Activated CD4-positive, alpha-beta T cell treated with anti-CD3 and anti-CD28 coated beads, Interleukin-2, amount 50 U/mL, for 24 hours (primary cell): ENCODE data around the gene CIDEB.

Source experiments
- DNase-seq, 2 donors: peaks; one replicate each; pipeline ENCODE4 v3.0.0-alpha.2; 2020; ENCODE audit warnings: low read depth in 1 of 2, low spot score in 1 of 2

The CIDEB gene

DNA sequence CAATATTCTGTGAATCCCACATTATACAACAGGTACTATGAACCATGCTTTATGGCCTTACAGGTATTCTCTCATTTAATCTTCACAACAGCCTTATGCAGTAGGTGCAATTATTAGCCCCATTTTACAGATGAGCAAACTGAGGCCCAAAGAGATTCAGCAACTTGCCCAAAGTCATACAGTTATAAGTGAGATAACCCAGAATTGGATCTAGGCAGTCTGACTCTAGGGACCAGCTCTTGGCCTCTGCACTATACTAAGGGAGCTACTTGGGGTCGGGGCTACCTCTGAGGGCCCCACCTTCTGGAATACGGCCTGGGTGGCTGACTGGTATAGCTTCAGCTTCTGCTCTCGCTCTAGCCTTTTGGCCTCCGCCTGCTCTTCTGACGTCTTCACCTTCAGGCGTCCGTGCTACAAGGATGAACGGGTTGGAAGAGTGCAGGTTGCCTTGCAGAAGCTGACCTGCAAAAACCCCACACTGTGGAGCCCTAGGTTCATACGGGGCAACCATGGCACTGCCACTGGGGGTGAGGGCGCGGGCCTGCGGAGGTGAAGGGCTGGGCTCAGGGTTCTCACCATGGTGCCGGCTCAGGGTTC is 37.1 kb downstream of the CIDEB start:
- DNase-seq, result no peak

DNA sequence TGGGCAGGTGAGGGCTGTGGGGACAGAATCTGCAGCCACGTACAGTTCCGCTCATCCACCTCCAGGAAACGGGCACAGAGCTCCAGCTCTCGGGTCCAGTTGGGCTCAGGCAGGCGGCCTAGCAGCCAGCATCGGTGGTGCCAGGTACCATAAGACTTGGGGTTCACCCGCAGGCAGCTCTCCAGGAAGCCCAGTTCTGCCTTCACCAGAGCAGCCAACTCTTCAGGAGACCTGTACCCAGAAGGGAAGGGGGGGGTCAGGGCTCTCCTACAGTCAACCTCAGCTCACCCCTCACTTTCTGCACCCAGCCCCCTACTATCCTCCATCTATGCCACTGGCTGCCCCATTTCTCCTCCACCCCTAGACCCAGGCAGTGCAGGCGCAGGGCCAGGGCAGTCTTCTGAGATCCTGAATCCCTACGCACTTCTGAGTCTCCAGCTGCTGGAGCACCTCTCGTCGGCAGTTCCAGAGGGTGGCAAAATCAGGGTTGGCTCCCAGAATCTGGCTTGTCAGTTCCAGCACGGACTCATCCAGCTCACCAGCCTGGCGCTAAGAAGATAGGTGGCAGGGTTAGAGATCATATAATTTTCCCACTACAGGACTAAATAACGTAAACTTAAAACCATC is 37.8 kb downstream of the CIDEB start:
- no peak for DNase-seq

DNA sequence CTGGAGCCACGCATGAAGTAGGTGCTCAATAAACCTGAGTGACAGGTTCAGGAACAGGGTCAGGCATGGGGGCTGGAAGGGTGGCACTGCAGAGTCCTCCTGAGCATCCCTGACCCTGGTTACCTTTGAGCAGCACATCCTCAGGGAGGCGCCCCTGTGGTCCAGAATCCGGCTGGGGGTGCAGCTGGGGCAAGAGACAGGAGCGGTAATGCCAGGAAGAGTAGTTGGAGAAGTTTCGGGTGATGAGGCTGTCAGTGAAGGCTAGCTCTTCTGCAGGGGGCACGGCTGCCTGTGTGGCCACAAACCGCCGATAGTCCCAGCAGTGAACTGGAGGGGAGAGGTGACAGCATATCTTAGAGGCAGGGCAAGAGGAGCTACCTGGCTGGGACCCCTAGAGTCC is 38.4 kb downstream of the CIDEB start:
- no peak for DNase-seq

DNA sequence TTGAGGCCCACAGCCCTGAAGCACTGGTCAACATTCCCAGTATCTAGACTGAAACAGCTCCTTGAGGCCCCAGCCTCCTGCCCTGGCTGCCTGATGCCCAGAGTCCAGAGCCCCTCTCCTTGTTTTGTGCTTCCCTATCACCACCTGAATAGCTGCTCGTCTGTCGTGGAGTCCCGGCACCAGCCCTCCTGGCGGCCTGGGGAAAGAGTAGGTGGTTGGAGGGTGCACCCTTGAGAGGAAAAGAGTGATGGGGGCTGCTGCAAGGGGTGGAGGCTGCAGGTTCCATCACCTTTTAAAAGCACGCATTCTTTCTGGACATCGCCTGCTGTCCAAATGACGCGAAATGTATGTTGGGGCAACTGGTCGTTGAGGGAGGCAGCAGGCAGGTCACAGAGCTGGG is 39.6 kb downstream of the CIDEB start:
- no peak for DNase-seq

DNA sequence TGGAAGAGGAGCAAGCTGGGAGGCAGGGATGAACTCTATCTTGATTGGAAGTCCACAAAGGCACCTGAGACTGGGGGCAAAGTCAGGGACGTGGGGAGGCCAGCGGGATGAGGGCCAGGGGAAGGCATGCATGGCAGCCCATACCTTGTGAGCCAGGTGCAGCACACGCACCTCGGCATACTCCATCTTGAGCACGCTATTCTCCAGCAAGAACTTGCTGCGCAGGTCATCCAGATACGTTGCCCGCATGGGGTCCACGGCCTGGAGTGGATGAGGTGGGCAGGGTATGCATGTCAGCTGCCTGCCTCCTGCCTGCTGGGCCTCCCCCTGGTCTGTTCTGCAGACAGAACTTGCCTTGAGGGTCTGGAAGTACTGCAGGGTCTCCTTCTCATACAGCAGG is 40.3 kb downstream of the CIDEB start:
- DNase-seq, result no peak

DNA sequence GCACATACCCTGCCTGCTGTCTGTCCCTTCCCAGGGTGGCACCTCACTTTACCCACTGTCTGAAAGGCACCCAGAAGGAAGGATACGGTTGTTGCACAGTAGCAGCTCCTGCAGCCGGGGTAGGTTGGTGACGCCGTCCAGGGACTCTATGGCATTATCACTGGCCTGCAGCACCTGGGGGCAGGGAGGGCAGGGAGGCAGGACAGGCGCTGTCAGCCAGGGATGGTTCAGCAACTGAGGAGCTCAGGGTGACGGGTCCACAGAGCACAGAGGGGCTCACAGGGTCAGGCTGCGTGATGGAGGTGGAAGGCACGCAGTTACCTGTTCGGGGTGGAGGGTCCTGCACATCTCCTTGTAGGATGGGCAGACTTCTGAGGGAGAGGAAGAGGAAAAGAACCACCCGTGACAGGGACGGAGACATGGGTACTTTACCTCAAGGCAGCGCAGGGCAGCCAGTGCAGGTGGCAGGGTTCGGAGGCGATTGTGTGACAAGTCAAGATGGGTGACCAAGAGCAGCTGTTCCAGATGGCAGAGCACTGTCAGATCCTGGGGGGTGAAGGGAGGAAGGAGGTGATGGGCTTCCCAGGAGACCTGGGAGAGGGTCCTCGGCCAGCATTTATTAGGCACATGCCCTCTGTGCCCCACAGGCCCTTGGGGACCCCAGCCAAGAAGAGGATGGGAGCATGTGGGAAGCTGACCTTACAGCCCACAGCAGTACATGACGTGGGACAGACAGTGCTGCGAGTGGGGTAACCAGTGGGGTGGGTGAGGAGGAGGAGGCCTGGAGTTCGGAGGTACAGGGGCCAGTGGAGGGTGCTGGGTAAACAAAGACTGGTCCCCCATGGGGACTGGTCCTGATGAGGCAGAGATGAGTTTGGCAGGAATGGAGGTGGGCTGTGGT is 41.2 kb downstream of the CIDEB start:
- no peak for DNase-seq

DNA sequence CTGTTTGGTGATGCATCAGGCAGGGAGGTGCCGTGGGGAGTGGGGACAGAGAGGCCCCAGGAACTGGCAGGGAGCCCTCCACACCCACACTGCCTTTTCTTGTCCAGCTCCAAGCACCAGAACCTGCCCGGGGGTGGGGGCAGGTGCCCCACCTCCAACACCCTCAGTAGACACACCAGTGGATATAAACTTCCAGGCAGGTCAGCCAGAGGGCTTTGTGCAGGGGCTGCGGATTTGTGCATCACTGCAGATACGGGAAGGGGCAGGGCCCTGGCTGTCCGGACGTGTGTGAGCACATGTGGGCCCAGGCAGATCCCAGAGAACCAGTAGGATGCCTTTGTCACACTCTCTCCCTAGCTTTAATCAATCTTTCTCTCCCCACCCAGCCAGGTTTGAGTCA is 43.5 kb downstream of the CIDEB start:
- no peak for DNase-seq

DNA sequence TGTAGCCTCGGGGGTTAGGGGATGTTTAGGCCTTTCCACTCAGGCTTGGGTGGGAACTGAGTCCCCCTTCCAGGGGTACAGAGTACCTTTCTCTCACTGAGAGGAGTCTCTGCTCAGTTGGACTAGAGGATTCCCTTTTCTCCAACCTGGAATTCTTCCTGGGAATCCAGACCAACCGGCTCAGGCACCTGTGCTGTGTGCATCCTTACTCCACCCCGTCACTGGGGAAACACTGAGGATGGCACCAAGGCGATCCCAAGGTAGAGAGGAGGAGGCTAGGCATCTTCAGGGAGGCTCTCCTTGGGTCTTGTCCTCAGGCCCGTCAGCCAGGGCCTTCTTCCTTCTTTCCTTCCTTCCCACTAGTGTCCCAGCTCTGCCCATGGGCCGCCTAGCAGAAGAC is 43.9 kb downstream of the CIDEB start:
- DNase-seq, result no peak

DNA sequence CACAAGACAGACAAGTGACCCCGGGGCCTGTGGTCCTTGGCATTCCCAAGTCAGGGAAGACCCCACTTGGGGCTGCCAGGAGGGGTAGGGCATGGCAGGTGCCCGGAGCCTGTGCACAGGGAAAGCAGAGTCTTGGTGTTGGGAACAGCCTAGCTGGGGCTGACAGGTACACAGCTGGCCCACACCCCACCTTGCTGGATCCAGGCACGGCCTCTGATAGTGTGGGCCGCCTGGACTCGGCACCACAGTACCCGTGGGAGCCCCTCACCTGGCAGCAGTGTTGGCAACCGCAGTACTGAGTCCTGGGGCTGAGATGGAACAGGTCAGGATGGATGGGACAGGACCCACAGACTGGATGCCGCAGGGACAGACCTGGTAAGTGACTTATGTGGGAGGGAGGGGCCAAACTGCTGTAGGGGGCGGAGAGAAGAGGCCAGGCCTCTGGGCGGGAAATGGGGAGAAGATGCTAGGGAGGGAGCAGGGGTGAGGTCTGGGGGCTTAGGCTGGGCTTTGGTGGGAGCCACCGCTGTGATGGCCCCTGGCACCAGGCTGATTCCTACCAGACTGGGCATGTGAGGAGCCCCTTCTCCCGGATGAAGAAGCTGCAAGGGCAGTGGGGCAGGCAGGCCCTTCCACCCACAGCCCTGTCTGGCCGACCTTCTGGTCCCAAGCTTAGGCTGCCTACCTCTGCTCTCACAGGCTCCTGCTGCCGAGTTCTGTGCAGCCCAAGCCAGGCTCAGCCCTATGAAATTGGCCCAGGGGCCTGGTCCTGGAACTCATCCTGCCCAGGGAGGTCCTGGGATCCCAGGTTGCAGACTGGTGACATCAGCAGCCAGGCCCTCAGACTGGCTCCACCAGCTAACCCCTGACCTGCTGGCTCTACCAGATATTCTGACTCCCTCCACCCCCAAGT is 44.7 kb downstream of the CIDEB start, which contains the start of gene TGM1:
TGM1 (minus strand) TSS at position 357 of the 913 bp plus-strand sequence. CDS start 825 bp downstream, outside the sequence.
- DNase-seq, result no peak

DNA sequence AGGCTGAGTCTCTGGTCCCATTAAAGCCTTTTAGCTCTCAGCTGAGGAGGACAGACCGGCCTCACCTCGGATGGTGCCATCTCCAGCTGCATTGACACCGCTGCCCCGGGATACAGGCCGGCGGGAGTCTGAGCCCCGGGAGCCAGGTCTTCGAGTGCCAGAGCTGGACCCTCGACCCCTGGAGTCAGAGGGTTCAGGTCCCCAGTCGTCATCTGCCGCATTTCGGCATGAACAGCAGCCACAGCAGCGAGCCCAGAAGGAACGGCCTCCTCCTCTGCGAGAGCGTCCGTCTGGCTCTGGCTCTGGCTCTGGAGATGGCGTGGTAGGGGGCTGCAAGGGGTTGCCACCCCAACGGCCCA is 45.8 kb downstream of the CIDEB start:
- DNase-seq, result no peak

DNA sequence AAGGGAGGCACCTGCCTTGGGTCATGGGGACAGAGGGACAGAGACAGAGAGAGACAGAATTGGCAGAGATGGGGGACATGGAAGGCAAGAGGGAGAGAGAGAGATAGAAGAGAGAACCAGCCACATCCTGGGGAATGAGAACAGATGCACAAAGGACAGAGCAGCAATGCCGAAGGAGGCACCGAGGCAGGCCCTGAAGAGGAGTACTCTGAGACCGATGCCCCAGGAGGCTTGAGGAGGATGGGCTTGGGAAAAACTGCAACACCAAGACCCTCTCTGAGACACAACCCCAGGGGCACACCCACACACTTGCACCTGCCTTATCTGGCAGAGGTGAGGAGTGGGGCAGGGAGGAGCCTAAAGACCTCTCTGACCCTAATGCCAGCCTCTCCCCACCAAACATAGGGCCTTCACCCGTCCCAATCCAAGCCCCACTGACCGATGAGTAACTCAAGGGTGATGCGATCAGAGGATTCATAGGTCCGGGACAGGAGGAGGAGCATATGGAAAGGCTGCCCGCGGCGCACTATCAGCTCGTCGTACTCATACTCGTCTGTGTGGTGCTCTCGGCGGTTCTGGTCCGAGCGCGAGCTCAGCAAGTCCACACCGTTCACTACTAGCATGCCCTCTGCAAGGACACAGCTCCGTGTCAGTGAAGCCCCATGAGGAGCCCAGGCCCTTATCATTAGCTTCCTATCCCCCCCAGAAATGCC is 46.4 kb downstream of the CIDEB start:
- DNase-seq, result no peak

DNA sequence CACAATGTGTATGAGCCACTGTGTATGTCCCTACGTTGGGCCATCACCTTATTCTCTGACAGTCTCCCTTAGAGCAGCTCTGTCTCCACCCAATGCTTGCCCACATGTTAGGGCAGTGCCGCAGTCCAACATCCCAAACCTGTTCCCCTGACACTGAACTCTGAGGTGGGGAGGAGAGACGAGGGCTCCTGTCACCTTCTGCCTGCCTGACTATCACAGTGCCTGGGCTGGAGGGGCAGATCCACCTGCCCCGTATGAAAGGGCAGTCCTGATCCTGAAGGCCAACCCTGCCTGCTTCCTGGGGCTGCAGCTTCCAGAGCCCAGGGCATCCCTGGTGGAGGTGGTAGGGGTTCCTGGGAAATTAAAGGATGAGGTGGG is 47.0 kb downstream of the CIDEB start:
- no peak for DNase-seq

DNA sequence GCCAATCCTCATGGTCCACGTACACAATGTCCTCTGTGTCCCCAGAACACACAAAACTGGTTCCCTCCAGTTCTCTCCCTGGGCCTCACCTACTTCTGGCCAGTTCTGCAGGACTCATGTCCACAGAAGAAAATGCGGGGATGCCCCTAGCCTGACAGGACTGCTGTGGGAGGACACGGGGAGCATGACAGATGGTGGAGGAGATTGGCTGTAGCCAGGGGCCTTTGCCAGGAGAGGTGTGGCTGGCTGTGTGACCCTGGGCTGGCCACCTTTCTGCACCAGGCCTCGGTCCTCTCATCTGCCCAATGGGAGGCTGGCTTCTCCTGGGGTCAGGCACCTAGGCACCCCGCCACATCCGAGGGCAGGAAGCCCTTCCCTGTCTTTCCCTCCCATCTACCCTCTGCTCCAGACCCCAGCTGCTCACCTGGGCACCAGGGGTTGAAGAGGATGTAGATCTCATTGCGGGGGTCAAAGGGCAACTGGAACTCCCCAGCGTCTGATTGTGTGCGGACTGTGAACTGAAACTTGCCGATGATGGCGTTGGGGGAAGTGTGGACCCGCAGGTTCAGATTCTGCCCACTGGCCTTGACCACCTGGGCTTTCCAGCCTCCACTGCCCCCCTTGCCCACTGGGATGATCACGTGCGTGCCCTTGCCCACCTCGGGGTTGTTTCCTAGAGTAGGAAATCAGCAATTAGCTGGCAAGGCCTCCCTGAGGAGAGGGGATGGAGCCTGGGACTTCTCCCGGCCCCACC is 47.6 kb downstream of the CIDEB start:
- DNase-seq, result no peak

DNA sequence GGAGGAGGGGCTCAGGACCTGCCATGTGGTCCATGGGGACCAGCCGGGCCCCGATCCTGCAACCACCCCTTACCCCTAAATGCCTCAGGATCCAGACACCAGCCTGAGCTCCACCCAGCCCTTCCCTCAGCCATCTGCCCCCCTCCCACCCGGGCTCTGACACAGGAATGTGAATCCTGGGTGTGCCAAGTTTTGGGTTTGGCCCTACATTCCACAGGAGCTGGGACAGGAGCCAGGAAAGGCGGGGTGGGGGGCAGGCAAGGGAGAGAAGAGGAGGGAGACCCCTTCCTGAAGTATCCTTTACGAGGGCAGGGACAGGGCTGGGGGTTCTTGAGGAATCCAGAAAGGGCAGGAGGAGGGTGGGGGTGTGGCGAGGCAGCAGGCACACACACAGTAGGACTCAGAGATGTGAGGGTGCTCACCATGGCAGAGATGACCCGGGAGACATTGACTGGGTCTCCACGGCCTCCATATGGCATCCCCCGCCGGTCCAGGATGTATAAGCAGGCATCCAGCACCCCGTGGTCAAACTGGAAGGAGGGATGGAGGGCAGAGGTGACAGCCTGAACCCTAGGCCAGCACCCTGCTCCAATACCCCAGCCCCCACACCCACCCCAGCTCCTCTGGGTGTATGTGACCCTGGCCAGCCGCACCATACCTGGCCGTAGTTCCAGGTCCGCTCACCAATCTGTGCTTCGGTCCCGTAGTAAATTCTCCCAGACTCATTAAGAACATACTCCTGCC is 48.3 kb downstream of the CIDEB start:
- no peak for DNase-seq

DNA sequence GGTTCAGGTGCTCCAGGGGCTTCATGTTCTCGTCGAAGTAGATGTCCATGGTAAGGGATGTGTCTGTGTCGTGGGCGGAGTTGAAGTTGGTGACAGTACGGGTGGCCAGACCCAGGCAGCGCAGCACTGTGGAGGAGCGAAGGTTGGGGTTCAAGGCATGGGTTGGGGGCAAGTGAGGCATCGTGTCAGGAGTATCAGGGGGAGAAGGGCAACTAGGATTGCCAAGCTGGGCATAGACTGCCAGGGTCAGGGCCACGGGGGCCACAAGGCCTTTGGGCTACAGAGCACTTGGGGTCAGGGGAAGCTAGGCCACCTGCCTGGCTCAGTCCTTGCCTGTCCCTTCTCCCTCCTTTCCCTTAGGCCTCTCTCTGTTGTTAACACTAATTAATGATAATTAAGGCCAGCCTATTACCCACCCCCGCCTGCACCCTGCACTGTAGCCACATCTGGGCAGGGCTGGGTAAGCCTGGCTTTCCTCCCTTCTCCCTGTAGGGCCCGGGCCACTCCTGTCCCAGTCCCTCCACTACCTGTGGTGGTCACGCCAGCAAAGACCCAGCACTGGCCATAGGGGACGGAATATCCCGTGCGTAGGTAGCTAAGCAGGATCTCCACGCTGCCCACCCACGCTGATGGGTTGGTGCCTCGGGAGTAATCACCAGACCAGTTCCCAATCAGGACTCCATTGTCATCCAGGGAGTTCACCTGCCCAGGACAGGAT is 49.1 kb downstream of the CIDEB start:
- DNase-seq, result no peak

DNA sequence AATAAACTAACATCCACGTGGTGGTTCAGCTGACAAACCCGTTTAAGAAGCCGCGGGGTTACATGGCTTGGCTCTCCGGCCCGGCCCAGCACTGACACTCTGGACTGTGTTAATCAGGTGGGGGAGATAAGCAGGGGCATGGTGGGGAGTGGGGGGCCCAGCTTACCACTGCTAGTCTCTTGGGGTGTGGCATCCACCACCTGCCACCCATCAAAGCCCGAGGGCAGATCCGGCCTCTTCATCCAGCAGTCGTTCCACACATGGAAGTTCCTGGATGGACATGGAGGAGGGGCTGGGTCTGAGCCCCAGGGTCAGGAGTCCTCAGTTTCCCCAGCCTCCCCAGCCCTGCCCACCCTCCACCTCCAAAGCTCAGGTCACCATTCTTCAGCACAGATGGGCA is 49.7 kb downstream of the CIDEB start:
- DNase-seq, result no peak

DNA sequence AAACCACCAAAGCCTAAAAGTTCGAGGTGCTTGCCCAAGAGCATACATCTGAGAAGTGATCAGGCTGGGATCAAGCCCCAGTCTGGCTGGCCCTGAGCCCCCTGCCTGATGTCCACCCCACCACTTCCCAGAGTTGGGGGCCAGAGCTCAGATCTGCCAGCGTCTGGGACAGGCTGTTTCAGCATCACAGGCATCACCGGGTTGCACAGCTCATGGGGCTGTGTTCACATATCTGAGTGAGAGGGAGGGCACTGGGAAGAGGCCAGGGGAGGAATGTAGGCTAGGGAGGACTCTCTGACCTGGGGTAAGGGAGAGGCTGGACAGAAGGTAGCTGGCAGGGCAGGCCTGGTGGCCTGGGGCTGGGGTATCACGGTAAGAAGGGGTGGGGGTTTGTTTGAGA is 50.8 kb downstream of the CIDEB start:
- no peak for DNase-seq

DNA sequence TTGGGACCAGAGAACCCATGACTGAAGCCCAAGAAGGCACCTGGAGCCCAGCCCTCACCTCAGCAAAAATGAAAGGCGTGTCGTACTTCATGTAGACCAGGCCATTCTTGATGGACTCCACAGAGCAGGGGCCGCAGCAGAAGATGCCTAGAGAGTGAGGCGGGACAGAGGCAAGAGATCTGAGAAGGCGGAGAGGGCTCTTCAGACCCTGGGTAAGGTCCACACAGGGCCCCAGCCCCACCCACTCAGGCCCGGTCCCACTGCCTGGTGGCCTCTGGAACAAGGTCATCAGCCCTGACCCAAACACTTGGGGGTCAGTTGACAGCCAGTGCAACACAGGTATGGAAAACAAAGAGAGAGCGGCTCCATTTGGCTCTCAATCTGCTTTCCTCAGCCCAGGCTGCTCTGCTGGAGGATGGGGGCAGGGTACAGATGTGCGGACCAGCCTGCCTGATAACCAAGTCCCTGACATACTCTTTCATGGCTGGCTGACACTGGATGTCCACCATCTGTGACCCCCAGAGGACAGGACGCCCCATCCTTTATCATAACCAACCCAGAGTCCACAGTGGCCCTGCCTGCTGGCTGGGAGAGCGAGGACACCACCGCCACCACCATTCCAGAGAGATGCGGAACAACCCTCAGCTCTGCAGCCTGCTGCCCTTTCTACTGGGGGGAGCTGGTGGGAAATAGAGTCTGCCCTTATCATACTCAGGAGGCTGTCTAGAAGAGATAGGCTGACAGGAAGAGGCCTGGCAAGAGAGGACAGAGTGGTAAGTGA is 51.7 kb downstream of the CIDEB start:
- no peak for DNase-seq
